Subcutaneous adipose tissue (tissue), 4 donors: ENCODE data around the gene NTM. TPM values are rescaled to one million over a fixed set of nuclear protein-coding genes. Genes with fewer than 3 reads are reported as not detected.

ENCODE experiments used
- CTCF ChIP-seq: fragments of 450-650 bp; IDR thresholded peaks from one replicate; pipeline ENCODE4 v1.5.1; 2016; ENCODE audit warnings: low read depth, mild to moderate bottlenecking, control low read depth, antibody characterized with exemption, moderate library complexity
- total RNA-seq, 4 donors: library from RNA; depleted of rRNA; stranded (reverse); fragments of >200 nt; gene quantifications; one replicate each; pipeline ENCODE4 v1.1.0, GENCODE V29; 2016

Gene NTM
- total RNA-seq, 4 donors from 2014 or later = 1.5 to 5.7 (median 1.7) TPM

- no peak for TF ChIP-seq CTCF
Measured at GRCh38 chr11:132119573-132119972, 749.2 kb downstream of the NTM start.

DNA sequence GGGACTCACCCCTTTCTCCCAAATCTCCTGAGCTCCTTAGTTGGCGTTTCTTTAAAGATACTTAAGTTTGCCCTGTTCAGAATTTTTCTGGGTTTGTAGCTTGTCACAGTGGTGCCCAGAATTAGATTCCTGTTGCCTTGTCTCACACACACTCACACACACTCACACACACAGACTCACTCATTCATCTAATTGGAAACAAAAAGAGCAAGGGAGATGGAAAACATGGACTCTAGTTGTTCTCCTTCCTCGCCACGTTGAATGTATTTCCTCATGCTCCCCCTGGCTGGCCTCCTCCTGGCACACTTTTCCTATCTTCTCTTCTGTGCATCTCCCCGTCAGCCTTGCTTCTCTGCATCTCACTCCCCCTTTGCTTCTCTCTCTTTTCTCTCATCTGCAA, 752.3 kb downstream of the NTM start:
- no peak for TF ChIP-seq CTCF

- no peak for TF ChIP-seq CTCF
Measured at GRCh38 chr11:132123449-132123848, 753.0 kb downstream of the NTM start.

- no peak for TF ChIP-seq CTCF
Measured at GRCh38 chr11:132123854-132124835, 753.7 kb downstream of the NTM start.

- TF ChIP-seq CTCF = no peak
Measured at GRCh38 chr11:132125988-132126871, 755.8 kb downstream of the NTM start.

- TF ChIP-seq CTCF = no peak
Measured at GRCh38 chr11:132126973-132127899, 756.8 kb downstream of the NTM start.
